Endodermal cell (in vitro differentiated cells): Measurements from ENCODE around the gene STAT1. TPM values are rescaled to one million over a fixed set of nuclear protein-coding genes. Genes with fewer than 3 reads are reported as not detected.

Experiments used
- DNase-seq: peaks from one replicate; pipeline ENCODE4 v3.0.0-alpha.2; 2017
- H3K27ac ChIP-seq: 2 replicates; pipeline ENCODE4 v1.5.1; 2013; ENCODE audit warnings: mild to moderate bottlenecking, low read depth, low read length, moderate library complexity
- H3K27me3 ChIP-seq: 2 replicates; pipeline ENCODE4 v1.6.1; 2013; ENCODE audit warnings: mild to moderate bottlenecking, low read length, moderate library complexity; ENCODE audit not compliant: insufficient read depth, control insufficient read depth, poor library complexity, severe bottlenecking
- H3K36me3 ChIP-seq: 2 replicates; pipeline ENCODE4 v1.7.0; 2013; ENCODE audit warnings: mild to moderate bottlenecking, low read length, moderate library complexity; ENCODE audit not compliant: control insufficient read depth, insufficient read depth
- H3K4me1 ChIP-seq: one replicate; pipeline ENCODE4 v1.7.0; 2013; ENCODE audit warnings: low read length; ENCODE audit not compliant: control insufficient read depth, insufficient read depth
- H3K4me3 ChIP-seq: 2 replicates; pipeline ENCODE4 v1.5.1; 2013; ENCODE audit warnings: mild to moderate bottlenecking, low read length, moderate library complexity
- H3K9ac ChIP-seq: 2 replicates; pipeline ENCODE4 v1.6.1; 2013; ENCODE audit warnings: mild to moderate bottlenecking, low read length, moderate library complexity; ENCODE audit not compliant: poor library complexity, severe bottlenecking; ENCODE audit errors: extremely low read depth
- H3K9me3 ChIP-seq: 2 replicates; pipeline ENCODE4 v1.6.1; 2013; ENCODE audit warnings: mild to moderate bottlenecking, low read length, moderate library complexity; ENCODE audit not compliant: control insufficient read depth
- H3K27ac Mint-ChIP-seq: 2 replicates; pipeline ENCODE4 v1.8.0; 2020; ENCODE audit warnings: mixed read lengths
- H3K27me3 Mint-ChIP-seq: 2 replicates; pipeline ENCODE4 v1.8.0; 2021; ENCODE audit warnings: mild to moderate bottlenecking, mixed read lengths; ENCODE audit not compliant: insufficient read depth
- H3K36me3 Mint-ChIP-seq: 2 replicates; pipeline ENCODE4 v1.8.0; 2020; ENCODE audit warnings: low read depth, mixed read lengths
- H3K4me1 Mint-ChIP-seq: 2 replicates; pipeline ENCODE4 v1.8.0; 2020; ENCODE audit warnings: mixed read lengths
- H3K4me3 Mint-ChIP-seq: 2 replicates; pipeline ENCODE4 v1.8.0; 2020; ENCODE audit warnings: mild to moderate bottlenecking, moderate library complexity, mixed read lengths
- H3K9me3 Mint-ChIP-seq: 2 replicates; pipeline ENCODE4 v1.8.0; 2020; ENCODE audit warnings: mild to moderate bottlenecking, mixed read lengths
- WGBS, 2 experiments: methylation state at CpG; one replicate each; pipeline versions ENCODE4 v1.1.5 to v1.1.7; 2013; ENCODE audit warnings: missing lambda C conversion rate in 2 of 2, mixed read lengths in 1 of 2; ENCODE audit not compliant: insufficient coverage in 1 of 2, insufficient read length in 1 of 2; 5-methylcytosine and 5-hydroxymethylcytosine counted together
- total RNA-seq, 2 donors: library from RNA; stranded (reverse); fragmentation: NEBNext Ultra II Directional in 1 of 2; extraction: Animal tissue kit (Norgen Biotek cat#: 25700) in 1 of 2; gene quantifications; 2 replicates in 1 of 2; 3 replicates in 1 of 2; pipeline ENCODE4 v1.2.1, GENCODE V29; 2021
- TF ChIP-seq, protein P1 (sequence below): fragments of 200-600 bp; sonication (generic); conservative IDR thresholded peaks from 2 replicates; pipeline ENCODE4 v1.5.0; 2021; ENCODE audit warnings: antibody characterized with exemption, mild to moderate bottlenecking

The STAT1 gene
- total RNA-seq, 2 donors from 2014 or later = 48.3 to 74.4 TPM

DNA sequence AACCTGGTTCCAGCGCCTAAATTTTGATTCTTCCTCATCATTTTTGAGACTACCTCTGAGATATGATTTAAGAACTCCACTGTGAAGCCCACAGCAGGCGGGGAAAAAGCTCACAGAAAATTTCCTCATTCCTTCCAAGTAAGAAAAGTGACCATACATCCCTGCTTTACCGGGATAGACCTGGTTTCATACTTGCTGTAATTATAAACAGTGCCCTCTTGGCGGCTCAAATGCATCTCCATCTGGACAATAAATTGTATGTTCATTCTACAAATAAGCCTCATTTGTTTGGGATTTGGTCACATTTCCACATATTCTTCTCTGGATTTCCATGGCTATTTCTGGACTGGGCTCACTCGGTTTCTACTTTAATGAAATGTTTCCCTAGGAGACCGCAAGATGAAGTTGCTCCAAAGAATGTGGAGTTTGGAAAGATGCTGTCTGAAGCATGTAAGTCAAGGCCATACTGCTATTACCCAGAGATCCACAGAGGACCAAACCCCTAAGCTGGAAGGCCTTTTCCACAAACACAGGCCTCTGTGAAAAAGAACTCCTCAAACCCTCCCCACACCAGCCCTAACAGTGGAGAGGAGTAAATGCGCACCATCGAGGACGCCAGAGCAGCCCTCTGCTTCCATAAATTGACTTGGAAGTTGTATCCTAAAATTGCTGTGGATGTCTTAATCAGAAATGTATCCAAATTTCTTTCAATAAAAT lies 13.9 kb downstream of the STAT1 start:
- Mint-ChIP-seq H3K36me3 (peaks cover 78% of the 10 kb centered on the region), H3K4me1 (no peaks in the 10 kb centered on the region), H3K27ac (no peak overlapping the region), H3K9me3 (peaks cover 4% of the 10 kb centered on the region), H3K4me3 (no peak overlapping the region), H3K27me3 (no peaks in the 10 kb centered on the region)
- no peaks in the 10 kb centered on the region for H3K4me1 ChIP-seq
- no peak for DNase-seq
- H3K36me3 ChIP-seq = peaks cover 98% of the 10 kb centered on the region
- H3K4me3 ChIP-seq = no peak overlapping the region
- WGBS, 2 experiments = 97 to 100% methylated on average over 5 to 9 of the region's 9 CpGs
- TF ChIP-seq, protein P1, sequence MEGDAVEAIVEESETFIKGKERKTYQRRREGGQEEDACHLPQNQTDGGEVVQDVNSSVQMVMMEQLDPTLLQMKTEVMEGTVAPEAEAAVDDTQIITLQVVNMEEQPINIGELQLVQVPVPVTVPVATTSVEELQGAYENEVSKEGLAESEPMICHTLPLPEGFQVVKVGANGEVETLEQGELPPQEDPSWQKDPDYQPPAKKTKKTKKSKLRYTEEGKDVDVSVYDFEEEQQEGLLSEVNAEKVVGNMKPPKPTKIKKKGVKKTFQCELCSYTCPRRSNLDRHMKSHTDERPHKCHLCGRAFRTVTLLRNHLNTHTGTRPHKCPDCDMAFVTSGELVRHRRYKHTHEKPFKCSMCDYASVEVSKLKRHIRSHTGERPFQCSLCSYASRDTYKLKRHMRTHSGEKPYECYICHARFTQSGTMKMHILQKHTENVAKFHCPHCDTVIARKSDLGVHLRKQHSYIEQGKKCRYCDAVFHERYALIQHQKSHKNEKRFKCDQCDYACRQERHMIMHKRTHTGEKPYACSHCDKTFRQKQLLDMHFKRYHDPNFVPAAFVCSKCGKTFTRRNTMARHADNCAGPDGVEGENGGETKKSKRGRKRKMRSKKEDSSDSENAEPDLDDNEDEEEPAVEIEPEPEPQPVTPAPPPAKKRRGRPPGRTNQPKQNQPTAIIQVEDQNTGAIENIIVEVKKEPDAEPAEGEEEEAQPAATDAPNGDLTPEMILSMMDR = no peak
- no peaks in the 10 kb centered on the region for H3K27me3 ChIP-seq
- no peak overlapping the region for H3K9ac ChIP-seq
- peaks cover 5% of the 10 kb centered on the region for H3K9me3 ChIP-seq
- no peak overlapping the region for H3K27ac ChIP-seq

DNA sequence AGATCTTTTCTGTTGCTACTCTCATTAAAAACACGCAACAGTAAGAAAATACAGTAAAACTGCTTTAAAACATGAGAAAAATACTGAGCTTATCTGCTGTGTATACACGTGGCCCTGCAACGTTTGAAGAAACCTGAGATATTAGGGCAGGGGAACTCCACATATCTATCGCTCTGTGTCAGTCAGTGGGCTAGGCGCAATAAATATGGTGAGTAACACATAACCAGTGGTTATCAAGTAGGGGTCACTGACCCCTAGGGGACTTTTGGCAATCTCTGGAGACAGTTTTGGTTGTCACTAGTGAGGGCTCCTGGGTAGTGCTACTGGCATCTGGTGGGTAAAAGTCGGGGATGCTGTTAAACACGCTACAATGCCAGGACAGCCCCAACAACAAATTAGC lies 14.9 kb downstream of the STAT1 start:
- Mint-ChIP-seq H3K9me3 (peaks cover 3% of the 10 kb centered on the region), H3K4me3 (no peak overlapping the region), H3K4me1 (no peaks in the 10 kb centered on the region), H3K36me3 (peaks cover 76% of the 10 kb centered on the region), H3K27me3 (no peaks in the 10 kb centered on the region), H3K27ac (no peak overlapping the region)
- no peak overlapping the region for H3K9ac ChIP-seq
- no peak overlapping the region for H3K27ac ChIP-seq
- TF ChIP-seq, protein P1 = no peak
- H3K4me3 ChIP-seq = no peak overlapping the region
- peaks cover 2% of the 10 kb centered on the region for H3K9me3 ChIP-seq
- no peak for DNase-seq
- no peaks in the 10 kb centered on the region for H3K4me1 ChIP-seq
- WGBS, 2 experiments = 94 to 97% methylated on average over 6 to 7 of the region's 7 CpGs
- H3K36me3 ChIP-seq = peaks cover 94% of the 10 kb centered on the region
- no peaks in the 10 kb centered on the region for H3K27me3 ChIP-seq

DNA sequence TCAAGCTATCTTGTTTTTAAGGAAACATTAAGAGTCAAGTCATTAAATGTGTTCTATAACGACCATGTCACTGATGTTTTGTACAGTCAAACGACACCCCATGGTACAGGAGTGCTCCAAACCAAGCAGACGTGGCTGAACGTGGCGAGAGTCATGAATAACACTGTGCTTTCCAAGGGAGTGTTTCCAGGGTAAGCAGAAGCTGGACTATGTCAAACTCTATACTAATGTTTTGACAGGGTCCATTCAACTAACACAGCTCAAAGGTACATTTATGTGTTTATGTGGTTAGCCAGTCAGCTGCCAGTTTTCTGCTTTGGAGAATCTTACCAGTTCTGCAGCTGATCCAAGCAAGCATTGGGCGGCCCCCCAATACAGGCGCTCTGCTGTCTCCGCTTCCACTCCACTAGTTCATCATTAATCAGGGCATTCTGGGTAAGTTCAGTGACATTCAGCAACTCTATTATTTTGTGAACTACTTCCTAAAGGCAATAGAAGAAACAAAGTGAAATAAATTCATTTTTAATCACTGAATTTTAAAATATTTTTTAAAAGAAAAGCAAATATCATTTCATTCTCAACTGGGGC lies 16.4 kb downstream of the STAT1 start:
- H3K36me3 ChIP-seq = peaks cover 92% of the 10 kb centered on the region
- TF ChIP-seq, protein P1 = no peak

More for the DNA sequence above, 16.4 kb downstream of the STAT1 start:
- no peaks in the 10 kb centered on the region for H3K4me1 Mint-ChIP-seq
- DNase-seq = no peak
- H3K9me3 Mint-ChIP-seq = no peaks in the 10 kb centered on the region
- Histone ChIP-seq H3K9ac (no peak overlapping the region), H3K9me3 (no peaks in the 10 kb centered on the region), H3K4me1 (no peaks in the 10 kb centered on the region), H3K4me3 (no peak overlapping the region), H3K27me3 (no peaks in the 10 kb centered on the region), H3K27ac (no peak overlapping the region)
- 94 to 99% methylated on average over 8 of the region's 8 CpGs for WGBS, 2 experiments
- H3K27ac Mint-ChIP-seq = no peak overlapping the region
- H3K36me3 Mint-ChIP-seq = peaks cover 73% of the 10 kb centered on the region
- no peak overlapping the region for H3K4me3 Mint-ChIP-seq
- H3K27me3 Mint-ChIP-seq = no peaks in the 10 kb centered on the region
